ENCODE results near the gene EIF4EBP3.

- TF ChIP-seq ZNF219 (CRISPR knock-in tag; IDR thresholded peaks at IDR 0.05; ENCODE audit: borderline replicate concordance) (no peak), SMAD3 (CRISPR knock-in tag; IDR thresholded peaks at IDR 0.05; ENCODE audit: borderline replicate concordance) (no peak), E2F1 (CRISPR knock-in tag; IDR thresholded peaks at IDR 0.05) (no peak), MXD4 (CRISPR knock-in tag; IDR thresholded peaks at IDR 0.05; ENCODE audit: borderline replicate concordance) (no peak), ZNF121 (CRISPR knock-in tag; IDR thresholded peaks at IDR 0.05) (no peak)
- TF ChIP-seq, protein P1, sequence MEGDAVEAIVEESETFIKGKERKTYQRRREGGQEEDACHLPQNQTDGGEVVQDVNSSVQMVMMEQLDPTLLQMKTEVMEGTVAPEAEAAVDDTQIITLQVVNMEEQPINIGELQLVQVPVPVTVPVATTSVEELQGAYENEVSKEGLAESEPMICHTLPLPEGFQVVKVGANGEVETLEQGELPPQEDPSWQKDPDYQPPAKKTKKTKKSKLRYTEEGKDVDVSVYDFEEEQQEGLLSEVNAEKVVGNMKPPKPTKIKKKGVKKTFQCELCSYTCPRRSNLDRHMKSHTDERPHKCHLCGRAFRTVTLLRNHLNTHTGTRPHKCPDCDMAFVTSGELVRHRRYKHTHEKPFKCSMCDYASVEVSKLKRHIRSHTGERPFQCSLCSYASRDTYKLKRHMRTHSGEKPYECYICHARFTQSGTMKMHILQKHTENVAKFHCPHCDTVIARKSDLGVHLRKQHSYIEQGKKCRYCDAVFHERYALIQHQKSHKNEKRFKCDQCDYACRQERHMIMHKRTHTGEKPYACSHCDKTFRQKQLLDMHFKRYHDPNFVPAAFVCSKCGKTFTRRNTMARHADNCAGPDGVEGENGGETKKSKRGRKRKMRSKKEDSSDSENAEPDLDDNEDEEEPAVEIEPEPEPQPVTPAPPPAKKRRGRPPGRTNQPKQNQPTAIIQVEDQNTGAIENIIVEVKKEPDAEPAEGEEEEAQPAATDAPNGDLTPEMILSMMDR (IDR thresholded peaks at IDR 0.05): no peak
These were observed 43.4 kb downstream of the EIF4EBP3 start for GRCh38 chr5:140590861-140591260.
